Tibial artery (tissue), 4 donors: ENCODE results near the gene DGKI.

Experiments
- DNase-seq, 2 donors: peaks; one replicate each; pipeline ENCODE4 v3.0.0-alpha.2; 2019
- H3K27ac ChIP-seq, 2 donors: fragments of 200-600 bp; sonication (generic) in 1 of 2; 1 replicate in 1 of 2; 2 replicates in 1 of 2; pipeline ENCODE4 v1.5.1; 2018 to 2019; ENCODE audit warnings: mild to moderate bottlenecking in 1 of 2
- H3K27me3 ChIP-seq, 2 donors: fragments of 200-600 bp; sonication (generic) in 1 of 2; one replicate each; pipeline versions ENCODE4 v1.5.1 to v1.6.0; 2016 to 2019
- H3K36me3 ChIP-seq, 3 donors: fragments of 200-600 bp; sonication (generic) in 2 of 3; one replicate each; pipeline ENCODE4 v1.5.1; 2016 to 2019; ENCODE audit warnings: mild to moderate bottlenecking in 2 of 3
- H3K4me1 ChIP-seq, 4 donors: fragments of 200-600 bp; sonication (generic) in 2 of 4; 1 replicate in 3 of 4; 2 replicates in 1 of 4; pipeline ENCODE4 v1.5.1; 2016 to 2019
- H3K4me3 ChIP-seq, 2 donors: fragments of 200-600 bp; sonication (generic) in 1 of 2; 1 replicate in 1 of 2; 2 replicates in 1 of 2; pipeline ENCODE4 v1.5.1; 2018 to 2019; ENCODE audit warnings: mild to moderate bottlenecking in 2 of 2
- H3K9me3 ChIP-seq, 3 donors: fragments of 200-600 bp; sonication (generic) in 1 of 3; one replicate each; pipeline ENCODE4 v1.5.1; 2016 to 2019
- intact Hi-C: fragments of 100-400 bp; cut with DNase I; formaldehyde crosslinking; loops from one replicate; pipeline ENCODE4 v1.15.0; 2023; ENCODE audit warnings: low total_unique reads
- TF ChIP-seq, protein P1 (sequence below), 2 experiments: fragments of 200-600 bp in 1 of 2; fragments of 450-650 bp in 1 of 2; IDR thresholded peaks; one replicate each; pipeline ENCODE4 v1.5.1; 2017 to 2019; ENCODE audit warnings: antibody characterized with exemption in 2 of 2, mild to moderate bottlenecking in 1 of 2, moderate library complexity in 1 of 2

Gene DGKI

DNA sequence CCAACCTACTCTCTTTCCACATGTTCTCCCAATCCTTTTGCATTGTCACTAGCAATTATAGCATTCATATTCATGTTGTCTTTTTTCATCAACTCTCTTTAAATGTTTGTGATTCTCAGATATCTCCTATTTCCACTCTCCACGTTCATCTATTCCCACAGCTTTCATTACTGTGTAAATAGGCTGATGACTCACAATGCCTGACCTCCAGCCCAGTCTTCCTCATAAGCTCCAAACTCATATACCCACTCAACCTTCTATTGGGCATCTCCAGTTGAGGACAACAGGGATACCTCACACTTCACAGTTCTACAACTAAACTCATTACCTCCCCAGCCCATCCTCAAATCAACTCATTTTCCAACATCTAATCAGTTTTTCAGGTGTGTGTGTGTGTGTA lies 194.1 kb downstream of the DGKI start:
- H3K9me3 ChIP-seq = no peaks in the 10 kb centered on the region
- H3K4me1 ChIP-seq = peaks cover 0 to 12% (median 0%) of the 10 kb centered on the region in 4 donors
- H3K36me3 ChIP-seq = no peaks in the 10 kb centered on the region
- H3K4me3 ChIP-seq = no peak overlapping the region
- no peak overlapping the region for H3K27ac ChIP-seq
- no peak for DNase-seq
- H3K27me3 ChIP-seq = no peaks in the 10 kb centered on the region
- TF ChIP-seq, protein P1, sequence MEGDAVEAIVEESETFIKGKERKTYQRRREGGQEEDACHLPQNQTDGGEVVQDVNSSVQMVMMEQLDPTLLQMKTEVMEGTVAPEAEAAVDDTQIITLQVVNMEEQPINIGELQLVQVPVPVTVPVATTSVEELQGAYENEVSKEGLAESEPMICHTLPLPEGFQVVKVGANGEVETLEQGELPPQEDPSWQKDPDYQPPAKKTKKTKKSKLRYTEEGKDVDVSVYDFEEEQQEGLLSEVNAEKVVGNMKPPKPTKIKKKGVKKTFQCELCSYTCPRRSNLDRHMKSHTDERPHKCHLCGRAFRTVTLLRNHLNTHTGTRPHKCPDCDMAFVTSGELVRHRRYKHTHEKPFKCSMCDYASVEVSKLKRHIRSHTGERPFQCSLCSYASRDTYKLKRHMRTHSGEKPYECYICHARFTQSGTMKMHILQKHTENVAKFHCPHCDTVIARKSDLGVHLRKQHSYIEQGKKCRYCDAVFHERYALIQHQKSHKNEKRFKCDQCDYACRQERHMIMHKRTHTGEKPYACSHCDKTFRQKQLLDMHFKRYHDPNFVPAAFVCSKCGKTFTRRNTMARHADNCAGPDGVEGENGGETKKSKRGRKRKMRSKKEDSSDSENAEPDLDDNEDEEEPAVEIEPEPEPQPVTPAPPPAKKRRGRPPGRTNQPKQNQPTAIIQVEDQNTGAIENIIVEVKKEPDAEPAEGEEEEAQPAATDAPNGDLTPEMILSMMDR (IDR thresholded peaks at IDR 0.05) = no peak
- intact Hi-C loops = no loop called here

DNA sequence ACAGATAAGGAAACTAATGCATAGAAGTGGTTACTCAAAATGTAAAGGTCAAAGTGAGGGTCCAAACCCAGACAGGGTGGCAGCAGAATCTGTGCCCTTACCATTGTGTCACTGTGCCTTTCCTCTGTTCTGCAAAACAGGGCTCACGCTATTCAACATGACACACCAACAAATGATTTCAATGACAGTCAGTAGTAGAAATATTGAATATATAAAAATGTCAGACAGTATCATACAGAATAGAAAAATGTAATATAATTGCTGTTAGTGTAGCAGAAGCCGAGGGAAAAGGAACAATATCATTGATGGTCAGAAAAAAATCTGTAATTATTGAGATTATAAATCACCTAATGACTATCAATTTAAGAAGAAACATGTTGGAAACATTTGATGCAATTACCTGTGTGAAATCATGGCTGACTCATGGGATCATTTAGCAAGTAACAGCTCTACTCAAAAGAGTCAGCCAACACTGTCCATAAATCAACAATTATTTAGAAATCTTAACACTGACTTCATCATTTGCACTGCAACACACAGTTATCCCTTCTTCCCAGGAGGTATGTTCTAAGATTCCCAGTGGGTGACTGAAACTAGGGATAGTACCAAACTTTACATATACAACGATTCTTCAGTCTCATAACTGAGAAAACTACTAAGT lies 198.7 kb downstream of the DGKI start:
- Histone ChIP-seq H3K27ac (no peak overlapping the region), H3K36me3 (no peaks in the 10 kb centered on the region), H3K4me3 (no peak overlapping the region), H3K4me1 (no peaks in the 10 kb centered on the region), H3K27me3 (no peaks in the 10 kb centered on the region), H3K9me3 (no peaks in the 10 kb centered on the region)
- TF ChIP-seq, protein P1 (IDR thresholded peaks at IDR 0.05) = no peak
- no peak for DNase-seq
- intact Hi-C loops = no loop called here

DNA sequence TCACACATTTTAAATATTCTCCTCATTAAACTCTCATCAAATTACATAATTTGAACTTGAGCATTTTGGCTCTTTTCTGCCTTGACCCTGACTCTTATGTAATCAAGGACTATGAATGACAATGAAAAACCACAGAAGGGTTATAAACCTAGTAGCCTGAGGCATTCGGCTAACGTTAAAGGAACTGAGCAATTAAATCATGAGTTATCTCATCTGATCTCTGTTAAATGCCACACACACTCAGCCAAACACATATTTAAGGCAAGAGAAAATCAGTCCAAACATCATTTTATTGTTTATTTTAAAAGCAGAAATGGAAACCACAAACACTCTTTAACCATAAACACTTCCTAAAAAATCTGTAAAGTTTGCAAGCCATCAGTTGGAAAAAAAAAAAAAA lies 204.3 kb downstream of the DGKI start:
- H3K27me3 ChIP-seq = no peaks in the 10 kb centered on the region
- H3K27ac ChIP-seq = no peak overlapping the region
- H3K9me3 ChIP-seq = no peaks in the 10 kb centered on the region
- no peaks in the 10 kb centered on the region for H3K36me3 ChIP-seq
- no peaks in the 10 kb centered on the region for H3K4me1 ChIP-seq
- TF ChIP-seq, protein P1 (IDR thresholded peaks at IDR 0.05) = no peak
- H3K4me3 ChIP-seq = no peak overlapping the region
- no peak for DNase-seq
- intact Hi-C loops = no loop called here

DNA sequence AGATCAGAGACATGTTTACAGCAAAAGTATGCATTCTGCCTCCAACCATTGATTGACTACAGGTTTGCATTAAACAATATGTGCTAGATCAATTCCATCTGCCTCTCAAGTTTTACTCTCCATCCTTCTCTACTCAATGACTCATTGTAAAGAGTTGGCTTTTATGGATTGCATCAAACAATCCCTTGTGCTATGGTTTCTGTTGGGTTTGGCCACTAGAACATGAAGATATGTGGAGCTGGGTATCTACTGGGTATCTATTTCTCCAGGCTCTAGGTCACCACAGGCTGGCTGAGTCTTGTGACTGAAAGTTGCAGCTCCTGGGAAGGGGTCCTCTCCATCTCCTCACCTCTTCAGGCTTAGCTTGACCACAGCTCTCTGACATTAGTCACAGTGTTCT lies 204.7 kb downstream of the DGKI start:
- Histone ChIP-seq H3K27me3 (no peaks in the 10 kb centered on the region), H3K27ac (no peak overlapping the region), H3K9me3 (no peaks in the 10 kb centered on the region), H3K4me1 (no peaks in the 10 kb centered on the region), H3K4me3 (no peak overlapping the region), H3K36me3 (no peaks in the 10 kb centered on the region)
- intact Hi-C loops = no loop called here
- TF ChIP-seq, protein P1 (IDR thresholded peaks at IDR 0.05) = no peak
- DNase-seq = no peak

DNA sequence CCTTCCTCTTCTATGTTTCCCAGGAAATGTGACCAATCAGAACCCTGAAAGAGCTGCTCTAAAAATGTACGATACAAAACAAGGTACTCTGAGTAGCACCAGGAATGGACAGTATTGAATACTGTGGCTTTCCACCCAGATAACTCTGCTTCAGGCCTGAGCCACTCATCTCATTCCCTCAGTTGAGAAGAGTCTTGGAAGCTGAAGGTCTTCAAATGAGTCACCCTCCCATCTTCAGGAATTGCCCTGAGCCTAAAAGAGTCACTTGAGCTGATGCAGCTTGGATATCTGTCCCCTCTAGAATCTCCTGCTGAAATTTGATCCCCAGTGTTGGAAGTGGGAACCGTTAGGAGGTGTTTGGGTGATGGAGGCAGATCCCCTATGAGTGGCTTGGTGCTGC lies 210.4 kb downstream of the DGKI start:
- intact Hi-C loops = no loop called here
- TF ChIP-seq, protein P1 (IDR thresholded peaks at IDR 0.05) = no peak
- Histone ChIP-seq H3K4me1 (no peaks in the 10 kb centered on the region), H3K4me3 (no peak overlapping the region), H3K36me3 (no peaks in the 10 kb centered on the region), H3K27ac (no peak overlapping the region), H3K9me3 (no peaks in the 10 kb centered on the region), H3K27me3 (no peaks in the 10 kb centered on the region)
- no peak for DNase-seq

DNA sequence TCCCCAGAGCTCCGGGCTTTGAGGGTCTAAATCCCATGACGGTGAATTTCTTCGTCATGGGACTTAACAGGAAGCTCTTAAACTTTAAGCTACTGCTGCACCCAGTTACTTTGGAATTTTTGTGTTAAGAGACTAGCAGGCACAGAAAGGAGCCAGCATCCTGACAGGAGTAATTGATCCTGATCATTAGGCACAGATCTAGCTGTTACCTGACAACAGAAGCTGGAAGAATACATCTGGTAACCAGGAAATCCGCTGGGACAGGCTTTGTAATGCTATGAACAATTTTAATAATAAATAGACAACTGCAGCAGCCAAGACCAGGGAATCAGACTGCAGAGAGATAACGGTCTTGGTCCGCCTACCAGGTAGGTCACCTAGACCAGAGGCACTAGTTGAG lies 210.9 kb downstream of the DGKI start:
- no peaks in the 10 kb centered on the region for H3K36me3 ChIP-seq
- no peaks in the 10 kb centered on the region for H3K27me3 ChIP-seq
- no peak overlapping the region for H3K4me3 ChIP-seq
- DNase-seq = no peak
- TF ChIP-seq, protein P1 (IDR thresholded peaks at IDR 0.05) = no peak
- H3K27ac ChIP-seq = no peak overlapping the region
- no peaks in the 10 kb centered on the region for H3K4me1 ChIP-seq
- intact Hi-C loops = no loop called here
- no peaks in the 10 kb centered on the region for H3K9me3 ChIP-seq
